GM12865 (cell line): ENCODE data around the gene PXMP2.

Experiments used
- DNase-seq: peaks from one replicate; pipeline ENCODE4 v3.0.0; 2010; ENCODE audit warnings: low read depth
- H3K4me3 ChIP-seq: 2 replicates; pipeline ENCODE4 v1.5.1; 2011; ENCODE audit warnings: mild to moderate bottlenecking, low read depth, low read length, control low read depth
- TF ChIP-seq, protein P1 (sequence below): IDR thresholded peaks from 2 replicates; pipeline ENCODE4 v1.5.1; 2011; ENCODE audit warnings: low read length, control low read depth, low read depth, inconsistent platforms; ENCODE audit not compliant: insufficient read depth; ENCODE audit errors: missing control alignments

The PXMP2 gene

DNA sequence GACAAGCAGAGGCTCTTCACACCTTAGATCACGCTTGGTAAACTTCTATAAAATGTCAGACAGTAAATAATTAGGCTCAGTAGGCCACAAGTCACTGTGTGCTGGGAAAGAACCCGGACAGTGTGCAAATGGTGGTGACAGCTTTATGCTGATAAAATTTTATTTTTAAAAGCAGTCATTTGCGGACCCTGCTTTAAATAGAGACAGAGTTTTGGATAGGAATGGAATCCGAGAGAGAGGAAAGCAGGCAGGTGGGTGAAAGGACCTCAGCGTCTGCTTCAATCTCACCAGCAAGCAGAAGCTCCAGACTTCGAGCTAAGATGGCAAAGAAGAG is 52.9 kb downstream of the PXMP2 start:
- TF ChIP-seq, protein P1, sequence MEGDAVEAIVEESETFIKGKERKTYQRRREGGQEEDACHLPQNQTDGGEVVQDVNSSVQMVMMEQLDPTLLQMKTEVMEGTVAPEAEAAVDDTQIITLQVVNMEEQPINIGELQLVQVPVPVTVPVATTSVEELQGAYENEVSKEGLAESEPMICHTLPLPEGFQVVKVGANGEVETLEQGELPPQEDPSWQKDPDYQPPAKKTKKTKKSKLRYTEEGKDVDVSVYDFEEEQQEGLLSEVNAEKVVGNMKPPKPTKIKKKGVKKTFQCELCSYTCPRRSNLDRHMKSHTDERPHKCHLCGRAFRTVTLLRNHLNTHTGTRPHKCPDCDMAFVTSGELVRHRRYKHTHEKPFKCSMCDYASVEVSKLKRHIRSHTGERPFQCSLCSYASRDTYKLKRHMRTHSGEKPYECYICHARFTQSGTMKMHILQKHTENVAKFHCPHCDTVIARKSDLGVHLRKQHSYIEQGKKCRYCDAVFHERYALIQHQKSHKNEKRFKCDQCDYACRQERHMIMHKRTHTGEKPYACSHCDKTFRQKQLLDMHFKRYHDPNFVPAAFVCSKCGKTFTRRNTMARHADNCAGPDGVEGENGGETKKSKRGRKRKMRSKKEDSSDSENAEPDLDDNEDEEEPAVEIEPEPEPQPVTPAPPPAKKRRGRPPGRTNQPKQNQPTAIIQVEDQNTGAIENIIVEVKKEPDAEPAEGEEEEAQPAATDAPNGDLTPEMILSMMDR, result no peak
- DNase-seq, result no peak
- H3K4me3 ChIP-seq, result no peak overlapping the region

DNA sequence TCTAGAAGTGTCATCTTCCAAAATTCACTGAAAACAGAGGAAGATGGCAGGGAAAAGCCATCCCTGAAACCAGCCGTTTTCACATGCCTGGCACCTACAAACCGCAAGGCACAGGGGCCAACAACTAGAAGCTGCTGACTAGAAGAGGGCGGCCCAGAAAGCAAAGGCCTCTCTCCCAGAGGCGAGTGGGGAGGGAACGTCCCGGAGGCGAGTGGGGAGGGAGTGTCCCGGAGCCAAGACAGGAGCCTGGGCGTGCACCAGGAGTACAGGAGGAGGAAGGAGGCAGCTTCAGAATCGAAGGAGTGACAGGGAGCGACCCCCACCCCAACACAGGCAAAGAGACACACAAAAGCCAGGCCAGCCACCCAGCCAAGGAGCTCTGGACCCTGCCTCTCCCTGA is 53.3 kb downstream of the PXMP2 start:
- TF ChIP-seq, protein P1, result no peak
- H3K4me3 ChIP-seq, result no peak overlapping the region
- no peak for DNase-seq

DNA sequence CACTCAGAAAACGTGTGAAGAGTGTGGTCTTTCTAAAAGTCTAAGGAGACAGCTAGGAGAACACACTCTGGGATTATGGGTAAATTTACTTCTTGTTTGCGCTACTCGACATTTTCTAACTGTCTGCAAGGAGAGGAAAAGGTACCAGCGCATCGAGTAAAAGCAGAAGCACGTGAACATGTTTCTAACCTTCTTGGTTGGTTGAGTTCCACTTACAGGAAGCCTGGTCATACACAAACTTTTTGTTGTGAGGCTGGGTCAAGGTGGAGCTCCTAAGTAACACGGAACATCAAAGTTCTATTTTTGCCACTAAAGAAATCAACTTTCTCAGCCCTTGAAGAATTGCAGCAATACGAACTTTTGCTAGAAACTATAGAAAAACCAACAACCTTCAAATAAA is 54.2 kb downstream of the PXMP2 start:
- TF ChIP-seq, protein P1, result no peak
- H3K4me3 ChIP-seq, result no peak overlapping the region
- no peak for DNase-seq

DNA sequence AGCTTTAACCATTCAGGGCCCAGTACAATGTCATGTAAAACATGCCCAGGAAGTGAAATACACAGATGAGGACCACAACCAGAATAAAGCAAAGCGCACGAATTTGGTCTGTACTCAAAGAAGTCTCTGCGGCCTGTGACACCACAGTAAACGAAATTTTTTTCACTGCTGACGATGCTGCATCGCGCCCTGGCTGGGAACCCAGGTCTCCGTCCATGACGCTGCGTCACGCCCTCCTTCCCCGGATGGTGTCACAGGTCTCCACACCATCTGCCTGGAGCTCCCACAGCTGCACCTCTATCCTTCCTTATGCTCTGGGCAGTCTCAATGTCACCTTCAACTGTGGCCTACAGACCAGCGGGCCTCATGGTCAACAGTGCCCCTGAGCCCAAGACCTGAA is 56.4 kb downstream of the PXMP2 start:
- TF ChIP-seq, protein P1, result no peak
- DNase-seq, result no peak
- H3K4me3 ChIP-seq, result no peak overlapping the region

DNA sequence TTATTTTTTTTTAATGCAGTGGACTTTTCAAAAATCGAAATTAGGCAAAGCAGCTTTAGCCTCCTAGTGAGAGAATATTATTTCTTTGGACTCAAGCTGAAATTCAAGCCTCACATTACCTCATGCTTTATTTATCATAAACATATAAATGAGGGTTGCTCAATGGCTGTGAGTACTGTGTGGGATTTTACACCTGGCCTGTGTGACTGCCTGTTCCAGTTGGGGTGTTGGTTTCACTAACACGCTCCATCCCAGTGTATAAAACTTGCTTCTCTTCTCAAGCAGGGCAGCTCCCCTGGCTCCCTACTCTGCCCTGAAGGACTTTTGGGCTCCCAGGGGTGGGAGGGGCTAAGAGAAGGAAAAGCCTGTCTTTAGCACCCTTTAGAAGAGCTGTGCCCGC is 59.2 kb downstream of the PXMP2 start:
- TF ChIP-seq, protein P1, result no peak

DNA sequence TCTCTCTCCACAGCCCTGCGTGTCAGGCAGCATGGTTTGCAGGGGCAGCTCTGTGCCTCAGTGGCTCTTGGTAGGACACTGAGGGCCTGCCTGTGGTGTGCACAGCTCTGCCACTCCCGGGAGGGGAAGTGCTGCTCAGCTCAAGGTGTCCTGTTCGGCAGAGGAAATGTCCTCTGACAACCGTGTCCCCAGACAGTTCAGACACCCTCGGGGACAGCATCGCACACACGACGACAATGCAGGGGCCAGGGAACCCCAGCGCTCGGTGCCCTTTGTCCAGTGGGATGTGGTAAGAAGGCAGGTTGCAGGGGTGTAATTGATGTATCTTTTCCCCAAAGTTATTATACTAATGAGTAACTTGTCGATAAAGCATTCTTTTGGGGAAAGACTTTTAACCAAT is 60.0 kb downstream of the PXMP2 start:
- no peak for DNase-seq
- TF ChIP-seq, protein P1, result no peak

More for the DNA sequence above, 59.2 kb downstream of the PXMP2 start:
- no peak overlapping the region for H3K4me3 ChIP-seq
- no peak for DNase-seq

DNA sequence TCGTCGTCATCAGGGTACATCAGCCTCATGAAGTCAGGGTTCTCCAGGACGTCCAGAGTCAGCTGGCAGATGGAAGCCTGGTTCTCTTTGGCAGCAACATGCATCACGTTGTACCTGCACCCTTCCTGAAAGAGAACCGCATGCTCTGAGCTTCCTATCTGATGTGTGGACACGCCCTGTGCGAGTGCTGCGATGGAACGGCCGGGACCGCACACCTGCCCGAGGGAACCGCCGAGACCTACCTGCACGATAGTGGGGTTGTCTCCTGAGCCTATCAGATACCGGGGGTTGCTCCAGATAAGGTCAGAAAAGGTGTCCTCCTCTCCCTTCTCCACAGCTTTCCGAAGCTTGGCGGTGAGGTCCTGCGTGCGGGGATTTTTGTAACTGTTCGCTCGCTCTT is 60.5 kb downstream of the PXMP2 start:
- no peak overlapping the region for H3K4me3 ChIP-seq
- no peak for DNase-seq
- TF ChIP-seq, protein P1, result no peak

More for the DNA sequence above, 60.0 kb downstream of the PXMP2 start:
- H3K4me3 ChIP-seq, result no peak overlapping the region
